ENCODE measurements around the gene TPST2. TPM values are rescaled to one million over a fixed set of nuclear protein-coding genes. Genes with fewer than 3 reads are reported as not detected.

Gene TPST2
- total RNA-seq, 4 donors from 2014 or later: 22.0 to 30.9 (median 28.7) TPM

- 98% methylated on average over 5 of the region's 8 CpGs for WGBS
- Histone ChIP-seq H3K9me3 (no peaks in the 10 kb centered on the region), H3K27ac (replicated peaks in 1 of 4) (no peak overlapping the region), H3K4me3 (no peak overlapping the region), H3K27me3 (no peaks in the 10 kb centered on the region), H3K36me3 (peaks cover 0 to 15% (median 6%) of the 10 kb centered on the region in 4 donors), H3K4me1 (peaks cover 13 to 32% (median 22%) of the 10 kb centered on the region in 4 donors)
- DNase-seq (ENCODE audit: extremely low spot score): no peak
- no peak for TF ChIP-seq POLR2AphosphoS5 (IDR thresholded peaks at IDR 0.05)
- TF ChIP-seq CTCF (IDR thresholded peaks at IDR 0.05): no peak
- no peak for TF ChIP-seq EP300 (IDR thresholded peaks at IDR 0.05)
- no peak for TF ChIP-seq POLR2A (IDR thresholded peaks at IDR 0.05; ENCODE audit: low read depth)
- intact Hi-C loops (cut with DNase I): no loop called here
Observed at GRCh38 chr22:26581633-26582168, 8.2 kb downstream of the TPST2 start.

- DNase-seq (ENCODE audit: extremely low spot score): no peak
- peaks cover 0 to 15% (median 6%) of the 10 kb centered on the region in 4 donors for H3K36me3 ChIP-seq
- TF ChIP-seq POLR2A (IDR thresholded peaks at IDR 0.05; ENCODE audit: low read depth) (no peak), EP300 (IDR thresholded peaks at IDR 0.05) (no peak), POLR2AphosphoS5 (IDR thresholded peaks at IDR 0.05) (no peak), CTCF (IDR thresholded peaks at IDR 0.05) (no peak)
- H3K9me3 ChIP-seq: no peaks in the 10 kb centered on the region
- H3K27me3 ChIP-seq: no peaks in the 10 kb centered on the region
- intact Hi-C loops (cut with DNase I): no loop called here
- 36% methylated on average over 1 of the region's 1 CpG for WGBS
- H3K4me3 ChIP-seq: no peak overlapping the region
- peaks cover 10 to 31% (median 24%) of the 10 kb centered on the region in 4 donors for H3K4me1 ChIP-seq
- no peak overlapping the region for H3K27ac ChIP-seq (replicated peaks in 1 of 4)
Observed at GRCh38 chr22:26581026-26581425, 8.9 kb downstream of the TPST2 start.

- H3K4me3 ChIP-seq: no peak overlapping the region
- H3K4me1 ChIP-seq: peaks cover 6 to 29% (median 23%) of the 10 kb centered on the region in 4 donors
- H3K27ac ChIP-seq (replicated peaks in 1 of 4): no peak overlapping the region
- DNase-seq (ENCODE audit: extremely low spot score): no peak
- H3K9me3 ChIP-seq: no peaks in the 10 kb centered on the region
- no peak for TF ChIP-seq EP300 (IDR thresholded peaks at IDR 0.05)
- TF ChIP-seq POLR2A (IDR thresholded peaks at IDR 0.05; ENCODE audit: low read depth): no peak
- TF ChIP-seq CTCF (IDR thresholded peaks at IDR 0.05): no peak
- no peak for TF ChIP-seq POLR2AphosphoS5 (IDR thresholded peaks at IDR 0.05)
- intact Hi-C loops (cut with DNase I): no loop called here
- peaks cover 0 to 15% (median 6%) of the 10 kb centered on the region in 4 donors for H3K36me3 ChIP-seq
- 69% methylated on average over 13 of the region's 13 CpGs for WGBS
- no peaks in the 10 kb centered on the region for H3K27me3 ChIP-seq
Observed at GRCh38 chr22:26580240-26580962, 9.5 kb downstream of the TPST2 start.

- Histone ChIP-seq H3K4me3 (no peak overlapping the region), H3K27ac (replicated peaks in 1 of 4) (no peak overlapping the region), H3K4me1 (peaks cover 0 to 21% (median 15%) of the 10 kb centered on the region in 4 donors), H3K9me3 (no peaks in the 10 kb centered on the region), H3K36me3 (peaks cover 0 to 15% (median 6%) of the 10 kb centered on the region in 4 donors), H3K27me3 (no peaks in the 10 kb centered on the region)
- intact Hi-C loops (cut with DNase I): no loop called here
- WGBS: 61% methylated on average over 8 of the region's 10 CpGs
- TF ChIP-seq CTCF (IDR thresholded peaks at IDR 0.05): no peak
- TF ChIP-seq EP300 (IDR thresholded peaks at IDR 0.05): no peak
- no peak for DNase-seq (ENCODE audit: extremely low spot score)
Observed at GRCh38 chr22:26579331-26579886, 10.5 kb downstream of the TPST2 start.
